NB4 (cell line): ENCODE measurements around the gene SELENOM.

Experiments used
- DNase-seq: peaks from one replicate; pipeline ENCODE4 v3.0.0; 2010; ENCODE audit warnings: low read depth
- H3K4me3 ChIP-seq: one replicate; pipeline ENCODE4 v1.5.1; 2011; ENCODE audit warnings: mild to moderate bottlenecking, low read depth, low read length, moderate library complexity
- CTCF ChIP-seq: IDR thresholded peaks from one replicate; pipeline ENCODE4 v1.5.1; 2012; ENCODE audit warnings: low read depth, low read length
- MAX ChIP-seq: IDR thresholded peaks from 2 replicates; pipeline ENCODE4 v1.6.1; 2011; ENCODE audit warnings: low read depth, low read length
- MYC ChIP-seq: IDR thresholded peaks from 2 replicates; pipeline ENCODE4 v1.6.1; 2011; ENCODE audit warnings: low read depth, low read length
- POLR2A ChIP-seq: IDR thresholded peaks from 2 replicates; pipeline ENCODE4 v1.6.1; 2011; ENCODE audit warnings: mild to moderate bottlenecking; ENCODE audit not compliant: insufficient read length; ENCODE audit errors: extremely low read depth

Gene SELENOM

GRCh38 chr22:31104869-31105268, 2.5 kb downstream of the SELENOM start:
- H3K4me3 ChIP-seq, result no peak overlapping the region

GRCh38 chr22:31103899-31104694, 3.3 kb downstream of the SELENOM start:
- TF ChIP-seq CTCF (no peak), MYC (no peak), POLR2A (no peak), MAX (no peak)
- no peak for DNase-seq
- H3K4me3 ChIP-seq, result no peak overlapping the region

More at GRCh38 chr22:31104869-31105268, 2.5 kb downstream of the SELENOM start:
- DNase-seq, result no peak
- no peak for TF ChIP-seq POLR2A
- no peak for TF ChIP-seq CTCF
- no peak for TF ChIP-seq MYC
- TF ChIP-seq MAX, result no peak

GRCh38 chr22:31103111-31103510, 4.3 kb downstream of the SELENOM start:
- TF ChIP-seq CTCF (no peak), POLR2A (no peak), MYC (no peak), MAX (no peak)
- no peak for DNase-seq
- H3K4me3 ChIP-seq, result no peak overlapping the region

- peak; percentile 66 for DNase-seq
- TF ChIP-seq CTCF (no peak), MYC (no peak), POLR2A (no peak), MAX (no peak)
Observed at GRCh38 chr22:31102441-31103081, 4.8 kb downstream of the SELENOM start.

GRCh38 chr22:31100762-31101525, 6.4 kb downstream of the SELENOM start:
- no peak overlapping the region for H3K4me3 ChIP-seq
- TF ChIP-seq POLR2A, result no peak
- no peak for TF ChIP-seq MAX
- no peak for TF ChIP-seq CTCF
- DNase-seq, result no peak

More at GRCh38 chr22:31102441-31103081, 4.8 kb downstream of the SELENOM start:
- H3K4me3 ChIP-seq, result no peak overlapping the region
